GM10248 (cell line): ENCODE measurements around the gene AKT2.

ENCODE experiments used
- CTCF ChIA-PET: fragments of 300-600 bp; sonication (Branson Sonifier 250); formaldehyde crosslinking; extraction: SDS; loops from one replicate; lab custom pipeline; 2021; ENCODE audit warnings: antibody characterized with exemption; lab: Yijun Ruan, JAX
- POLR2A ChIA-PET: fragments of 350-650 bp; sonication (Branson Sonifier 250); formaldehyde crosslinking; extraction: SDS; loops from one replicate; lab custom pipeline; 2020; ENCODE audit warnings: antibody characterized with exemption; lab: Yijun Ruan, JAX
- DNase-seq: peaks from one replicate; pipeline ENCODE4 v3.0.0; 2012; ENCODE audit errors: extremely low spot score
- TF ChIP-seq, protein P1 (sequence below): IDR thresholded peaks from 2 replicates; pipeline ENCODE4 v1.5.1; 2012; ENCODE audit warnings: mild to moderate bottlenecking, low read depth; ENCODE audit errors: extremely low read depth, missing control alignments, control extremely low read depth

Gene AKT2

DNA sequence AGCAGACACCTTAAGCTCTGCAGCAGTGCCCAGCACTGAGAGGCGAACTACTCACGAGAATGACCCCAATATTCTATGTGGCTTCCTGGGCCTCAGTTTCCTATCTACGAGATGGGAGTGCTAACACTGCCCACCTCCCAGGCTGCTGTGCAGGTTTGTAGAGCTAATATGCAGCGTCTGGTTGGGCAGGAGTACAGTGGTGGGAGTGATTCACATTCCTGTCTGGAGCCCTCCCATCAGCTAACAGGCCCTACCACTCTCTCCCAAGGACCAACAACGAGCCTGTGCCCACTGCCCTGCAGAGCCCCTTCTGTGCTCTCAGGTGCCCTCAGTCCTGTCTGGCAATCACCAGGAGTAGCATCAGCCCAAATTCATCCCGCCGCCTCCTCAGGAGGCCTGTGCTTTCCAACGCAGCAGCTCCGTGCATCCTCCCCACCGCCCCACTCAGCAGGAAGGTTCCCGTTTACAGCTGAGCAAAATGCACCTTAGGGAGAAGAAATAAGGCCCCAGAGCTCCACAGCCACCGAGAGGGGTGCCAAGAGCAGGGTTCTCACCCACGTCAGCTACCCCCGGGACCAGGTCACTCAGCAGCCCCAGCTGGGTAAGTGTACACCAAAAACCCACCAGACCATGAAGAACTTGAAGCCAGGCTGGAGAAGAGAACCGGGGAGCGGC is 6.6 kb downstream of the AKT2 start:
- TF ChIP-seq, protein P1, sequence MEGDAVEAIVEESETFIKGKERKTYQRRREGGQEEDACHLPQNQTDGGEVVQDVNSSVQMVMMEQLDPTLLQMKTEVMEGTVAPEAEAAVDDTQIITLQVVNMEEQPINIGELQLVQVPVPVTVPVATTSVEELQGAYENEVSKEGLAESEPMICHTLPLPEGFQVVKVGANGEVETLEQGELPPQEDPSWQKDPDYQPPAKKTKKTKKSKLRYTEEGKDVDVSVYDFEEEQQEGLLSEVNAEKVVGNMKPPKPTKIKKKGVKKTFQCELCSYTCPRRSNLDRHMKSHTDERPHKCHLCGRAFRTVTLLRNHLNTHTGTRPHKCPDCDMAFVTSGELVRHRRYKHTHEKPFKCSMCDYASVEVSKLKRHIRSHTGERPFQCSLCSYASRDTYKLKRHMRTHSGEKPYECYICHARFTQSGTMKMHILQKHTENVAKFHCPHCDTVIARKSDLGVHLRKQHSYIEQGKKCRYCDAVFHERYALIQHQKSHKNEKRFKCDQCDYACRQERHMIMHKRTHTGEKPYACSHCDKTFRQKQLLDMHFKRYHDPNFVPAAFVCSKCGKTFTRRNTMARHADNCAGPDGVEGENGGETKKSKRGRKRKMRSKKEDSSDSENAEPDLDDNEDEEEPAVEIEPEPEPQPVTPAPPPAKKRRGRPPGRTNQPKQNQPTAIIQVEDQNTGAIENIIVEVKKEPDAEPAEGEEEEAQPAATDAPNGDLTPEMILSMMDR: no peak
- CTCF ChIA-PET: interaction anchor here (0.9 to 1.9 kb wide), 5 partner anchors 26 to 727 kb away, joined by 3 to 4 read pairs (median 3); no protein-coding TSS in a partner anchor
- no peak for DNase-seq
- POLR2A ChIA-PET: interaction anchor here (1.1 kb wide), 1 partner anchor 9 kb away, joined by 3 read pairs; no protein-coding TSS in a partner anchor

DNA sequence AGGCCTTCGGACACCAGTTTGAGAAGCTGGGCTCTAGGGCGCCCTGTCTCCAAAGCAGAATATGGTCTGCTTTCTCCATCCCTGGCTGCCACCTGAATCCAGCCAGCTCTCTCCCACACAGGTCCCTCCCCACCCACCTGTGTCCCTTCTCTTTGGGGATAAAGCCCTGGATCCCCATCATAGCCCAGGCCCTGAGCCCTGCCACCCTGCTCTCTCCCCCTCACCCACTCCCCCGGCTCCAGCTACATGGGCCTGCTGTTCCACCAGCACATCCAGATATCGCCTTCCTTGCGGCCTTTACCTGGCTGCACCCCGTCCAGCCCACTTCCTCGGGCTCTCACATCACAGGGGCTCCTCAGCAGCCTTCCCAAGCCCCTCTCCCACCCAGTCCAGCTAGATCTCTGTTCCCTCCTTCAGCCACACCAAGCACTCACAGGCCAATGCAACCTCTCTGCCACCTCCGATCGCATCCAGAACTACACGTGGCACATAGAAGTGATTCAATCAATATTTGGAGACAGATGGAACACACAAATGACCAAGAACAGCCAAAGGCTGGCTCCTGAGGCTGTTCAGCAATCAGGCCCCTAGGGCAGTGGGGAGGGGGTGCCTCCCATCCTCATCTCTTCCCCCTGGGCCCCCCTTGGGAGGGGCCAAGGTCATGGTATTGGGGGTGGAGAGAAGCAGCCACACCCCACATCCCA is 7.6 kb downstream of the AKT2 start:
- DNase-seq: no peak
- CTCF ChIA-PET: interaction anchor here (1.4 to 3.0 kb wide), 4 partner anchors 25 to 357 kb away, joined by 3 to 12 read pairs (median 4); no protein-coding TSS in a partner anchor
- POLR2A ChIA-PET: no interaction called here
- TF ChIP-seq, protein P1: no peak

DNA sequence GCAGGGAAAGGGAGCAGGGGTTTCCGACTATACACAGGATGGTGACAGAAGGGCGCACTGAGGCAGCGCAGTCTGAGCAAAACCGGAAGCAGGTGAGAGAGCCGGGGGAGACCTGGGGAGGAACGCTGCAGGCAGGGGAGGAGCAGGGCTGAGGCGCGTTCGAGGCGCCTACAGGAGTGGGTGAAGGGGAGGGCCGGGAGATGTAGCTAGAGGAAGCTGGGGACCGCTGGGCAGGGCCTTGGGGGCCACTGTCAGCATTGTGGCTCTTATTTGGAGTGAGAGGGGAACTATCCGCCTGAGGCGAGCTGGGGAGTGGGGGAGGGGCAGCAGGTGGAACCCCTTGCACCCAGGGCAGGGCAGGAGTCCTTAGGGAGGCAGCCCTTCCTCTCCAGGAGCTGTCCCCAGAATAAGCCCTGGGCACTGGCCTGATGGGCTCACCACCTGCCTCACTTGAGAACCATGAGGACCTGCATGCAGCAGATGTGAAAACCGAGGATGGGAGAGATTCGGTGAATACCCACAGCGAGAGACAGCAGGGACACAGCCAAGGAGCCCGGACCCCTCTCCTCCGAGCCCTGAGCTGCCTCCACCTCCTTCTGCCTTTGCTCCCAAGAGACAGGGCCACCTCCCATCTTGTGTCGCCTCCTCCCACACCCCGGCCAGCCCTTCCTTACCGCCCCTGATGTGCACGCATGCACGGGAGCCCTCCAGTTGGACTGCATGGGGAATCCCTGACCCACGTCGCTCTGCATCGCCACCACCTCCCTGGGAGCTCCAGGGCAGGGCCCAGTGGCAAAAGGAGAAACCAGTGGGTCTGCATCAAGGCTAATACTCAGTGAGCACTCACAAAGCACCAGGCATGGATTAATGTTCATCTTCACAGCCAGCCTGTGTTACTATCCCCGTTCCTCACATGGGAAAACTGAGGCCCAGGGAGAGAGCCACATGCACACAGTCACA is 10.3 kb downstream of the AKT2 start:
- CTCF ChIA-PET: interaction anchor here (1.0 to 3.0 kb wide), 6 partner anchors 11 to 360 kb away, joined by 3 to 12 read pairs (median 4); no protein-coding TSS in a partner anchor
- TF ChIP-seq, protein P1: no peak
- peak; percentile 71 for DNase-seq
- POLR2A ChIA-PET: no interaction called here

DNA sequence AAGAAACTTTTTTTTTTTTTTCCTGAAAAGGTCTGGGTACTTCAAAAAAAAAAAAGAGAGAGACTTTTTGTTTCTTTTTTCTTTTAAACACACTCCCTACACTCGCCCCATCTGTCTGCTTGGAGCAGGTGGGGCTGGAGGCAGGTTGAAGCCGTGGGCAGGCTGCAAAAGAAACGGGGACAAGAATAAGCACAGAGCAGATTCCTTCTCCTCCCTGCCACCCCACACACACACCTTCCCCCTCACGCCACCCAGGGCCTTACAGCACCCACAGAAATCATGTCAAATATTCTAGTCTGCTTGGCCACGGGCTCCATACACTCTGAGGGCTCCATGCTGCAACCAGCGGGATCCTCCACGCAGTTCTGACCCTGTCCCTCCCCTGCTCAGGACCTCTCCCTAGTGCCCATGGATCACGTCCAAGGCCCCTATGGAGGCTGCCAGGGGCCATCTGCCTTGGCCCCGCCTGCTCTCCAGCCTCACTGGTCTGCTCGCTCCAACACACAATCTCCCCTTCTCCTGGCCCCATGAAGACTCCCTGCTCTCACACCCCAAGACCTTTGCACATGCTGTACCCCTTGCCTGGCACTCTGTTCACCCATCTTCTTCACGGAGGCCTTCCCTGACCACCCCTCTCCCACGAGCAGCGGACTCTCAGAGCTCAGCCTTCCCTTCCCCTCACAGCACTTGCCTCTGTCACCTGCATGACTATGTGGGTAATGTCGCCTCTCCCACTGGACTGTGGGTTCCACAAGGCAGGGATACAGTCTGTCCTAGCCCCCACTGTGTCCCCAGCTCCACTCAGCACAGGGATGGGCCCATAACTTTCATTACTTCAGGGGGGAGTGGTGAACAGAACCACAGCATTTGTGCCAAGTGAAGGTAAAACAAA is 11.4 kb downstream of the AKT2 start:
- ChIA-PET CTCF (interaction anchor here (1.4 to 1.9 kb wide), 3 partner anchors 9 to 108 kb away, joined by 4 to 6 read pairs (median 5); no protein-coding TSS in a partner anchor), POLR2A (no interaction called here)
- TF ChIP-seq, protein P1: no peak
- DNase-seq: no peak

DNA sequence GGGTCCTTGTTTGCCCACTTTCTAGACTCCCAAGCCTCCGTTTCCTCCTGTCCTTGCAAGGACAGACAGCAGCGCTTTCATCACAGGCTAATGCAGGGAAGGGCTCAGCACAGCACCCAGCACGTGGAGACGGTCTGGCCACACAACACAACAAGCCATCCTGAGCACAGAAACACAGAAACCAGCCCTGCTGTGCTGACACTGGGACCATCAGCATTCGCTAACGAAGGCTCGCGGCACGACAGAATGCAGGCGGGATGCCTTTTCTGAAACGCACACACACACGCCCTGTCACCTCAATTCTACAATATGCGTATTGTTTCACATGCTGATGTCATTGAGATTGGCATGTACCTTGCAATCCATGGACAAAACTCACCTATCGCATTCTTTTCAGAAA is 12.9 kb downstream of the AKT2 start:
- no peak for DNase-seq
- ChIA-PET CTCF (no interaction called here), POLR2A (no interaction called here)
- TF ChIP-seq, protein P1: no peak
